ENCODE measurements around the gene ASF1A. TPM values are rescaled to one million over a fixed set of nuclear protein-coding genes. Genes with fewer than 3 reads are reported as not detected.

Gene ASF1A
- total and polyA plus RNA-seq, 9 of the 15 experiments (the other 6 are each of a cell fraction or from before 2014, with no cell fraction given): 31.5 to 45.3 (median 34.8) TPM

DNA sequence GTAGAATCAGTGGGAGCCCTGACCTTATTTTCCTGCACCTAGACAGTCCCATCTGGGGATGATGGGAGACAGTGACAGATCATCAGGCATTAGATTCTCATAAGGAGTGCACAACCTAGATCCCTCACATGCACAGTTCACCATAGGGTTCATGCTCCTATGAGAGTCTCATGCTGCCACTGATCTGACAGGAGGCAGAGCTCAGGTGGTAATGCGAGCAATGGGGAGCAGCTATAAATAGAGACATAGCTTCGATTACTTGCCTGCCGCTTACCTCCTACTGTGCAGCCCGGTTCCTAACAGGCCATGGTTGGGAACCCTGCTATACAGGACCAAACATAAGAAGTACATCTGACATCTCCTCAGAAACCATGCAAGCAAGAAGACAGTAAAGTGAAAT, 31.5 kb upstream of the ASF1A start (continued):
- TF ChIP-seq, protein P1, sequence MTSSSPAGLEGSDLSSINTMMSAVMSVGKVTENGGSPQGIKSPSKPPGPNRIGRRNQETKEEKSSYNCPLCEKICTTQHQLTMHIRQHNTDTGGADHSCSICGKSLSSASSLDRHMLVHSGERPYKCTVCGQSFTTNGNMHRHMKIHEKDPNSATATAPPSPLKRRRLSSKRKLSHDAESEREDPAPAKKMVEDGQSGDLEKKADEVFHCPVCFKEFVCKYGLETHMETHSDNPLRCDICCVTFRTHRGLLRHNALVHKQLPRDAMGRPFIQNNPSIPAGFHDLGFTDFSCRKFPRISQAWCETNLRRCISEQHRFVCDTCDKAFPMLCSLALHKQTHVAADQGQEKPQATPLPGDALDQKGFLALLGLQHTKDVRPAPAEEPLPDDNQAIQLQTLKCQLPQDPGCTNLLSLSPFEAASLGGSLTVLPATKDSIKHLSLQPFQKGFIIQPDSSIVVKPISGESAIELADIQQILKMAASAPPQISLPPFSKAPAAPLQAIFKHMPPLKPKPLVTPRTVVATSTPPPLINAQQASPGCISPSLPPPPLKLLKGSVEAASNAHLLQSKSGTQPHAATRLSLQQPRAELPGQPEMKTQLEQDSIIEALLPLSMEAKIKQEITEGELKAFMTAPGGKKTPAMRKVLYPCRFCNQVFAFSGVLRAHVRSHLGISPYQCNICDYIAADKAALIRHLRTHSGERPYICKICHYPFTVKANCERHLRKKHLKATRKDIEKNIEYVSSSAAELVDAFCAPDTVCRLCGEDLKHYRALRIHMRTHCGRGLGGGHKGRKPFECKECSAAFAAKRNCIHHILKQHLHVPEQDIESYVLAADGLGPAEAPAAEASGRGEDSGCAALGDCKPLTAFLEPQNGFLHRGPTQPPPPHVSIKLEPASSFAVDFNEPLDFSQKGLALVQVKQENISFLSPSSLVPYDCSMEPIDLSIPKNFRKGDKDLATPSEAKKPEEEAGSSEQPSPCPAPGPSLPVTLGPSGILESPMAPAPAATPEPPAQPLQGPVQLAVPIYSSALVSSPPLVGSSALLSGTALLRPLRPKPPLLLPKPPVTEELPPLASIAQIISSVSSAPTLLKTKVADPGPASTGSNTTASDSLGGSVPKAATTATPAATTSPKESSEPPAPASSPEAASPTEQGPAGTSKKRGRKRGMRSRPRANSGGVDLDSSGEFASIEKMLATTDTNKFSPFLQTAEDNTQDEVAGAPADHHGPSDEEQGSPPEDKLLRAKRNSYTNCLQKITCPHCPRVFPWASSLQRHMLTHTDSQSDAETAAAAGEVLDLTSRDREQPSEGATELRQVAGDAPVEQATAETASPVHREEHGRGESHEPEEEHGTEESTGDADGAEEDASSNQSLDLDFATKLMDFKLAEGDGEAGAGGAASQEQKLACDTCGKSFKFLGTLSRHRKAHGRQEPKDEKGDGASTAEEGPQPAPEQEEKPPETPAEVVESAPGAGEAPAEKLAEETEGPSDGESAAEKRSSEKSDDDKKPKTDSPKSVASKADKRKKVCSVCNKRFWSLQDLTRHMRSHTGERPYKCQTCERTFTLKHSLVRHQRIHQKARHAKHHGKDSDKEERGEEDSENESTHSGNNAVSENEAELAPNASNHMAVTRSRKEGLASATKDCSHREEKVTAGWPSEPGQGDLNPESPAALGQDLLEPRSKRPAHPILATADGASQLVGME (CRISPR knock-in tag; IDR thresholded peaks at IDR 0.05): no peak
- TF ChIP-seq ZNF311 (CRISPR knock-in tag; IDR thresholded peaks at IDR 0.05): no peak

DNA sequence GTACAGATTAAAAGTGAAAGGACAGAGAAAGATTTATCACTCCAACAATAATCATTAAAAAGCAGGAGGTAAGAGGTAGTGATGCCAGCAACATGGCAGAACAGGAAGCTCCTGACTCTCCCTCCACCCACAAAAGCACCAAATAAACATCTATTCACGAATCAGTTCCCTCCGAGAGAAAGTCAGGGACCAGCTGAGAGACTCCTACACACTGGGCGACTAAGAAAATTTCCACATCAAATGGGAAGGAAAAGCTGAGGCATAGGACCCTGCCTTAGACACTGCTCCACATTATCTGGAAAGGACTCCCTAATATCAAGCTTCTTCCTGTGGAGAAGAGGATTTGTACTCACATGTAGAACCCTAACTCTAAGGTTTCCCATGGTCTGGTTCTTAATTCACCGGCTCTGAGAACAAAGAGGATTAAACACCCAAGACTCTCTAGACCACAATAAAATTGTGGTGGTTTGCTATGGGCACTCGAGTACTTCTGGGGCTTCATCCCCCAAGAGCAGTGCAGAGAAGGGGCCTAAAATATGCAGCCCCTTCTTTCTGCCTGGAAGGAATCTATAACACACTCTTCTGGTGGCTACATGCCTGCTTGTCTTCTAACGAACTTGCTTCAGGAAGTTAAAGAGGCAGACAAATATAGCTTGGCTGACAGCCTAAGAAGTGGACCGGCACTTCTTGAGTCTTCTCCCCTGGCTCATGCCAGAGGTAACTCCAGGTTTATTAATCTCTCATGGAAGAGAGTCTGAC, 29.4 kb upstream of the ASF1A start:
- Histone ChIP-seq H3K4me1 (replicated peaks in 1 of 2; ENCODE audit: control insufficient read depth in 2 of 2, insufficient read depth in 2 of 2, low read length in 2 of 2) (peaks cover 0 to 4% of the 10 kb centered on the region in 2 experiments; a peak in 2 of 5 replicates), H2AFZ (ENCODE audit: low read depth, low read length) (peak overlapping the region; percentile 36; the same call in 1 of the 2 replicates), H4K20me1 (replicated peaks; ENCODE audit: control insufficient read depth, insufficient read depth, low read length) (no peaks in the 10 kb centered on the region), H3K36me3 (ENCODE audit: control insufficient read depth, insufficient read depth, low read length) (no peaks in the 10 kb centered on the region), H3K9me3 (replicated peaks; ENCODE audit: control insufficient read depth, insufficient read depth, low read depth, low read length) (no peaks in the 10 kb centered on the region), H3K79me2 (ENCODE audit: control insufficient read depth, insufficient read depth, low read length) (0 out of 3 replicates have a peak, but pooled peaks cover 7% of the 10 kb centered on the region), H3K9me1 (ENCODE audit: control insufficient read depth, insufficient read depth, low read length) (no peaks in the 10 kb centered on the region), H3K4me3 (no peak overlapping the region), H3K9ac (ENCODE audit: insufficient read depth in 1 of 2, low read depth in 2 of 2, low read length in 2 of 2) (no peak overlapping the region), H3K27ac (ENCODE audit: extremely low read depth, low read depth, low read length) (peak overlapping the region; percentile 32; the same call in 1 of the 3 replicates), H3K4me2 (ENCODE audit: insufficient read depth, low read length) (peak overlapping the region; percentile 16; the same call in 1 of the 2 replicates), H3K27me3 (ENCODE audit: control insufficient read depth in 2 of 2, insufficient read depth in 2 of 2, low read length in 2 of 2) (no peaks in the 10 kb centered on the region)
- 19% methylated on average over 7 of the region's 7 CpGs for WGBS (ENCODE audit: insufficient coverage, low coverage, missing lambda C conversion rate)
- ATAC-seq (peak; percentile 53), FAIRE-seq (peak; percentile 67), DNase-seq (ENCODE audit: extremely low read depth in 1 of 4, low spot score in 3 of 4) (no peak)
- BruUV-seq (replicated peaks): no TSS peak
- ChIA-PET POLR2A (interaction anchor here (0.9 to 2.3 kb wide), 9 partner anchors 10 to 68 kb away, joined by 3 to 13 read pairs (median 3); no protein-coding TSS in a partner anchor), CTCF (ENCODE audit: low intra/inter-chr PET ratio) (no interaction called here)
- in situ Hi-C loops (cut with MboI): no loop called here
- intact Hi-C loops (cut with micrococcal nuclease): no loop called here
- TF ChIP-seq RERE (CRISPR knock-in tag; IDR thresholded peaks at IDR 0.05; ENCODE audit: borderline replicate concordance) (no peak), HMGXB4 (CRISPR knock-in tag; IDR thresholded peaks at IDR 0.05) (no peak)
